DMS153 (cell line): ENCODE data around the gene ADCY9.

Experiments used
- DNase-seq: peaks from one replicate; lab custom pipeline; 2025; lab: John Stamatoyannopoulos, UW

ADCY9 gene

DNA sequence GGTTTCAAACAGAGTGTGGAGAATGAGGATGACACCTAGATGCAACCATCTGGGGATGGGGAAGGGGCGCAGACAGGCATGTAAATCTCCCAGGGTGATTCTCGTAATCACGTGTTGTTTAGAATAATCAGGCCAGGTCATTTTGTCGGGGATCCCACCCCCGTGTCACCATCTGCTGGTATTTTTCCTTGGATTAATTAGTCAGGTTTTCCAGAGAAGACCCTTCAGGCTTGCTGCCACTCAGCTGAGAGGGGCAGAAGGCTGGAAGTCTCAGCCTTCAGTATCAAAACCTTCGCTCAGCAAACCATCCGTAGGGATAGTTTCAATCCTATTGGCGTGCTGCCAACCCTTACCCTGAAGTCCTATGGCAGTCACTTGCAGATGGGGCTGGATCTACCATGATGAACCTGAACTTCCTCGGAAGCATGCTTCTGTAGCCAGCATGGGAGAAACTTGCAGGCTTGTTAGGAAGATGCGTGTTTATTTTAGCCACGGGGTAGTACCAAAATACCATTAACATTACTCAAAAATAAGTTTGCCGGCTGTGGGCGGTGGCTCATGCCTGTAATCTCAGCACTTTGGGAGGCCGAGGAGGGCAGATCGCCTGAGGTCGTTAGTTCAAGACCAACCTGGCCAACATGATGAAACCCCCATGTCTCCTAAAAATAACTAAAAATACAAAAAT, 7.5 kb upstream of the ADCY9 start:
- no peak for DNase-seq

DNA sequence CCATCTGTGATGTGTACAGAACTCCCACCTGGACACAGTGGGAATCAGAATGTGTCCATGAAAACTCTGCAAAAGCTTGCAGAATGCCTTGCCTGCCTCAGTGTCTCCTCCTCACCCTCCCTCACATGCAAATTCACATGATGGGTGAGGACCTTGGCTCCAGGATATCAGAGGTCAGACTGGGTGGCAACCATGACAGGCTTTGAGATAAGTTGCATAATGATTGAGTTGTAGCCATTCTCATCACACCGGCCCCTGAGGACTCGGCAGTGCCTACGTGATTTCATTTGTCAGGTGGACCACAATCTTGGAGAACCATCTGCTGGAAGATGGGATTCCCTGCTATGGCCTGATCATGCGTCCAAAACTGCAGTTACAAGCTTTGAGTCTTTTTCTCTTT, 3.9 kb upstream of the ADCY9 start:
- no peak for DNase-seq

DNA sequence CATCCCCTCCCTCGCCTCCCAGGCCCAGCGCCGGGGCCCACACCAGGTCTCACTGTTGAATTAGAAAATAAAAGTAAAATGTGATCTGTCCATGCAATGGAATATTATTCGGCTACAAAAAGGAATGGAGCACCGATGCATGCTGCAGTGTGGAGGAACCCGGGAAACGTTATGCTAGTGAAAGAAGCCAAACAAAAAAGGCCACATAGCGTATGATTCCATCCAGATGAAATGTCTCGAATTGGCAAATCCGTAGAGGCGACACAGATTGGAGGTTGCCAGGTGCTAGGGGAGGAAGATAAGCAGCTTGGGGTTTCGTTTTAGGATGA, 972 bp upstream of the ADCY9 start:
- no peak for DNase-seq

DNA sequence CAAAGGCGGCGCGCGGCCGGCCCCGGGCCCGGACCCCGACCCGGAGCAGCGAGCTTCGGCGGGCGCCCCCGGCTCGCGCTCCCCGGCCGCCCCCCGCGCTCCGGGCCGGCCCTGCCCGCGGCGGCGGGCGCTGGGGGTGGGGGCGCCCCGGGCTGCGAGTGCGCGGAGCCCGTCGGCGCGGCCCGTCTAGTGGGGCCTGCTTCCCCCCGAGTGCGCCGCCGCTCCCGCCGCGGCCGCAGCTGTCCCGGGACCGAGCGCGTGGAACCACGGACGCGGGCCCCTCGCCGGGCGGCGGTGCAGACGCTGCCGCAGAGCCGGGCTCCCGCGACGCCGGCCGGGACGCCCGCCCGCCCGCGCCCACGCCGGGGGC, 308 bp downstream of the ADCY9 start:
- DNase-seq = no peak

DNA sequence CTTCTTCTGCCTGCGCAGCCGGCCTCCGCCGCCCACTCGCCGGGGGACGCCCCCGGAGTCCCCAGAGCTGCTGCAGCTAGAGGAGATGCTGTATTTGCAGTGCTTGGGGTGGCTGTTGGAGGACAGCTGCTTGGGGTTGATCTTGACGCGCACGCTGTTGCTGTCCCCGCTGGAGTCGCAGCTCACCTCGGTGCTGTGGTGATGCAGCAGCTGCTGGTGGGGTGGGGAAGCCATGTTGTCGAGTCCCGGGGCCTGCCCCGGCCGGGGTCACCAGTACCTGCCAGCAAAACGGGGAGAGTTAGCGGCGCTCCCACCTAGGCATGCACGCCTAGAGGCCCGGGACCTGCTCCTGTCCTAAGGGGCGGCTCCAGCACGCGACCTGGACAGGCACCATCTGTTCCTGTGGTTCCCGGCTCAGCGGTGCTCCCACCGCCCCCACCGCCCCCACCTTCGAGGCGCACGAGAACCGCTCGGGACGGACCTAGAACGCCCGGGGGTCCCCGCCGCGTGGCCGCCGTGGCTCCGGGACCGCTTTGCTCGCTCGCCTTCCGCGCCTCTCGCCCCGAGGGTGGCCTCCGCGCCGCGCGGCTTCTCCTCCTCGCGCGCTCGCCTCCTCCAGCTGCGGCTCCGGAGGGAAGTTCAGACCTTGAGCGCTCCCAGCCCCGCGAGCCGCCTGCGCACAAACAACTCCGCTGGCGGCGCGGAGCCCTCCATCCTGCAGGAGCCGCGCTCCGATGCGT, 863 bp downstream of the ADCY9 start:
- peak; percentile 14 for DNase-seq

DNA sequence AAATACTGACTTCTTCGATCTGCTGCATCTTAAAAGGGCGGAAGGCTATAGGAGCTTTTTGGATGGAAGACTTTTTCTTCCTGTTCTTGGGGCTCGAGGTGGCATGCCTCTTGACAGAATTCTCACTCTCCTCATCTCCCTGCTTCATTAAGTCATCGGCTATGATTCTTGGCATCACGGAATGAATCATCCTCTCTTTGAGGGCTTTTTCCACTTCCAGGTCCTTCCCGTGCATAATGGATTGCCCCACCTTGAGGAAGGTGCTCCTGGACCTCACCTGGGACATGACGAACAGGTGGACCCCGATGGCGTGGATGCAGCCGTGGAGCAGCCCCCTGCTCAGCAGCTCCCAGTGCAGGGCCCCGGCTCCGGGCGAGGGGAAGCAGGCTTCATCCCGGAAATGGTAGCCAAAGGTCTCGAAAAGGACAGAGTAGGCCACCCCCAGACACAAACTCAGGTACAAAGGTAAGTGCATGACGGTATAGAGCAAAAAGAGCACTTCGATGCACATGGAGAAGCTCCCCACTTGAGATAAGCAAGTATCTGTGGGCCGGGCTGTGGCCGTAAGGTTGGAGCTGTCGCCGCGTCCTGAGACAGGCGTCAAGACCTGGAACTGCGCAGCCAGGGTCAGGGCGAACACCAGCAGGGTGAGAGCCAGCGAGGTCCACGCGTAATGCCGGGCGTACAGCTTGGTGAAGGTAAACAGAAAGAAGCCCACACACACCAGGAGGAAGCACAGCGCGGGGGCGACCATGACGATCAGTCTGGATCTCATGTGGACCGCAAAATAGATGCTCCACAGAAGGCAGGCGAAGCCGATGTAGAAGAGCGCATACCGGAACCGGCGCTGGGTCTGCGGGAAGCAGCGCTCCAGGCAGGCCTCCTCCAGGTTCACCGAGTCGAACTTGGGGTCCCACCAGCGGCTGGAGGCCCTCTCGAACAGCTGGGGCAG, 1.7 kb downstream of the ADCY9 start:
- peak; percentile 18 for DNase-seq

DNA sequence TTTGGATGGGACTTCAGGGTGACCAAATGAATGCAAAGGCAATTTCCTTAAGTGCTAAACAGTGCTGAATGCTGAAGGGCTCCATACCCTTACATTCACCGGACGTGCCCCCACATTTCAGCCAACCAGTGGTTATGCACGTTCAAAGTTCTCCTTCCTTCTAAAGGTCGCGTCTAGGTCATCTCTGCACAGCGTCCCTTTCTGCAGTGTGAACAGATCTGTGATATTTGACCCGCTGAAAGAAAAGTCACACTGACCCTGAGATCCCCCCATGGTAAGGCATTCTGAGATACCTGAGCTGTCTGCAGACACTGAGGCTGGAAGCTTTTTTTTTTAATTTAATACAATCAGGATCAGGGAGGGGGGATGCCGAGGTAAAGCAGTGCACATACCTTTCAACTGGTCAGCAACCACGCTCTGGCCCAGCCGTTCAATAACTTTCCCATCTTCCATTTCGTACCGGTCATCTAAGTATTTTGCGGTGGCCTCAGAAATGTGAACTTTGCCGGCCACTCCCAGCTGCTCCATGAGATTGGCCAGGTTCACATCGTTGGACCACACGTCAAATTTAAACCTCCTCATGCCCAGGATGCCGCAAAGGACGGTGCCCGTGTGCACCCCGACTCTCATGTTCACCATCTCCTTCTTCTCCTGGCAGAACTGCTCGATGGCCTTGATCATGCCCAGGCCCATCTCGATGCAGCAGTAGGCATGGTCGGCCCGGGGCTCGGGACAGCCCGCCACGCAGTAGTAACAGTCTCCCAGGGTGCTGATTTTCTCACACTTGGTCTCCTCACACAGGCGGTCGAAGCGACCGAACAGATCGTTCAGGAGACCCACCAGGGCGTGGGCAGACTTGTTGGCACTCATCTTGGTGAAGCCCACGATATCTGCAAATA, 2.6 kb downstream of the ADCY9 start:
- no peak for DNase-seq

DNA sequence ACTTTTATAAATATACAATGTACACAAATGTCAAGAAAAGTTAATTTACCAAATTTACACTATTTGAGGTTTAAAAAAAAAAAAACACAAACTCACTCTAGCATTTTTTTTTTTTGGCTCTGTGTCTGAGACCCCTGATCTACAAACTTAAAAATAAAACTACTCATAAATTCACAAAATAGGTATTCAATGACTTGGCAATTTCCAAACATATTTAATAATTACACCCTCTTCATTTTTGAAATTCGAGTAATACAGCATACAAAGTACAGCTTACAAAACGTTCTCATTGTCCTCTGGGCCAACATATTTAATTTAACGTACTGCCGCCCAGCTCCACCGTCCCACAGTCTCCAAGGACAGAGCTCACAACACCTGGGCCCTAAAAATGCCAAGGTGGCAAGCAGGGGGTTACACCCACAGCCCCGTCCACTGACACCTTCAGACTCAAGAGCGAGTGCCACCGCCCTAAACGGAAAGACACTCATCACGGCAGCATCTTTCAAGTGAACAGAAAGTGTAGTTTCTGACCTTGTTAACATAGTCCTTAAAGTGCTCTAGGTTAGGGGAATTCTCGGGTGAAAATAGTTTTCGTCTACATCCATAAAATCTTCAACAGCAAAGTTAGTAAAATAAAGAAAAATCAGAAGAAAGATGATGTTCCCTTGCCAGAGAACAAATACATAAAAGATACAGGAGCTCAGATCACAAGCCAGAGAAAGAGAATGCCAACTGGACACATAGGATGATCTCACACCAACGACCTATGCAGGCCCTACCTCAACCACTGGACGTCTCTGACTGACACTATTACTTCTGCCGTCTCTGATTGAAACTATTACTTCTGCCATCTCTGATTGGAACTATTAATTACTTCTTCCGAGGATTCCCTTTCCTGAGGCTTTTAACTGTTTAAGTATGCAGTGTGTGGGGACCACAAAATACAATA, 4.2 kb downstream of the ADCY9 start:
- DNase-seq = no peak

DNA sequence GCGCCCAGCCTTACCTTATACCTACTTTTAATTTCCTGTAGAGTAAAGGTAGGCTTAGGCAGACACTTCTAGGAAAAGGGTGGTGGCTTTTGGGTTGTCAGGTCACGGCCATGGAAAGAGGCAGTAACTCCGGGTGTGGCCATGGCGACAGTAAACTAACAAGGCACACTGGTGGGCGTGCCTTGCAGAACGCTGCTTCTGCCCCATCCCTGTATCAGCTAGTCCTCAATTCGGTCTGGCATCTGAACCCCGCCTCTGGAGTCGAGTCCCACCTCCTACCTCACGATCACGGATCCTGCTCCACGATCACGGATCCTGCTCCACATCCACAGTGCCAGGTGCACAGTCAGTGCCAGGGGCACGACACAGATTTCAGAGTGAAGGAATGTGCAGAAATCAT, 5.6 kb downstream of the ADCY9 start:
- DNase-seq = no peak

DNA sequence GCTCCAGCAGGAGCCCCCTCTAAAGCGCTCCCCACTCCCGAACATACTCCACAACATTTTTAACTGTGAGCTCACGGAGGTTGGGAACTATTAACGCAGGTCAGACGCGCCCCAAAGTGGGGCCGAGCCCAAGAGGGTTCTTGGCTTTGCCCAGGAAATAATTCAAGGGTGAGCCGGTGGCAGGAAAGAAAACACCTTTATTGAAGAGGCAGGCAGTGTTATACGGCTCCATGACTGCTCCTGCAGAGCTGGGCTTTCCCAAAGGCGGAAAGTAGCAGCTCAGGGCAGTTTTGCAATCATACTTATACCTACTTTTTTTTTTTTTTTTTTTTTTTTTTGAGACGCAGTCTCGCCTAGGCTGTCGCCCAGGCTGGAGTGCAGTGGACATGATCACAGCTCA, 6.2 kb downstream of the ADCY9 start:
- no peak for DNase-seq

DNA sequence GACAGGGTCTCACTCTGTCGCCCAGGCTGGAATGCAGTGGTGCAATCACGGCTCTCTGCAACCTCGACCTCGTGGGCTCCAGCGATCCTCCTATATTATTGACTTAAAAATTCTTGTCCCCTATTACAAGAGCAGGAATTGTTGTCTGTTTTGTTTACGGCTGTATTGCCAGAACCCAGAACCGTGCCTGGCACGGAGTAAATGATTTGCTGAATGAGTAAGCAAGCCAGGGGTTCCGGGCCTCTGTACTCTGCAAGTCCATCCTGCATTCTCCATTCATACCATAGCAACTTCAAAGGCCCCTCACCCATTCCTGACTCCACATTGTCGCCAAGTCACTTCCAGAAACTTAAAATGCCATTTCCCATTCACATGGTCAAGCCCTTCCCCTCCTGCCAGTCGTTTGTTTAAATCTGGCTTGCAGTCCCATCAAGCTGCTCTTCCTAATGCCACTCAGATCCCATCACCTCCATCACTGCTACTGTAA, 6.9 kb downstream of the ADCY9 start:
- DNase-seq = no peak

DNA sequence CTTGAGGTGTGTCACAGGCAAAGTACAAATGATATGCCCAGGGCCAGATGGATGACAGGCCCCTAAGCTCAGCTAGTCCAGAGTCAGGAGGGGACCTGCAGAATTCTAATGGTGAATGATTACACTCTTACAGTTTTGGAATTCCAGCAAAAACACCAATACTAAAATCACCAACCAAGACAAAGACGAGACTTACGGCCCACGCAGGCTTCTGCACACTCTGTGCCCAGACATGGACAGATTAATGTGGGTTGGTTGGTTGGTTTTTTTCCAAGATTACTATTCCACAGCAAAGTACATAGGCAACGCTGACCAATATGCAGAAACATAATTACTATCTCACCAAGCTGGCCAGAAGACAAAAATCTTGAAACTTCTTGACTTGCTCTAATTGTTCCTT, 9.7 kb downstream of the ADCY9 start:
- no peak for DNase-seq

DNA sequence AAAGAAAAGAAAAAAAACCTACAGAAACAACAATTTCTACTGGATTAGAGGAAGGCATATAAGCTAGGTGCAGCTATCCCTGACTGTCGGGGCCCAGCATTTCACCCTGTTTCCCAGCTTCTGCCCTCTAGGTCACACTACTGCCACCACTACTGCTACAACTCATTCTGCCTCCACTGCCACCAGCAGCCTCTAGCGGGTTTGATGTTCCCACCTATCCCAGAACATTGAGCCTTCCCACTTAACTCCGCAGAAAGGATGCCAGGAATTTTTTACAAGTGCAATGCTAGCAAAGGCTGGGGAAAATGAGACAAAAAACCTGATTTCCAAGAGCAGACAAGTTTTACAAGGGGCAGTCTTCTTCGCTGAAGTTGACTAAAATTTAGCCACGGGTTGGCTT, 10.4 kb downstream of the ADCY9 start:
- no peak for DNase-seq

DNA sequence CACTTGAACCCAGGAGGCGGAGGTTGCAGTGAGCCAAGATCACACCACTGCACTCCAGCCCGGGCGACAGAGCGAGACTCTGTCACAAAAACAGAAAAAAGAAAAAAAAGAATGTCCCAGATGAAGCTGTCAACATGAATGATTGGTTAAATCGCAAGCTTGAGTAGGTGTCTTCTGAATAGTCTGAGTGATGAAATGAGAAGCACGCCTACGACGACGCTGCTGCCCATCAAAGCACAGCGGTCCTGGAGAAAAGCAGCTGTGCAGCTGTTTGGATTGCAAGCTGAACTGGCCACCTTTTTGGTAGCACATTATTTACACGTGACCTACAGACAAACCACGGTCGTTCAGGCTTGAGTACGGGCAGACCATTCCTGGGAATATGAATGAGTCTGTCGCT, 12.5 kb downstream of the ADCY9 start:
- DNase-seq = no peak

DNA sequence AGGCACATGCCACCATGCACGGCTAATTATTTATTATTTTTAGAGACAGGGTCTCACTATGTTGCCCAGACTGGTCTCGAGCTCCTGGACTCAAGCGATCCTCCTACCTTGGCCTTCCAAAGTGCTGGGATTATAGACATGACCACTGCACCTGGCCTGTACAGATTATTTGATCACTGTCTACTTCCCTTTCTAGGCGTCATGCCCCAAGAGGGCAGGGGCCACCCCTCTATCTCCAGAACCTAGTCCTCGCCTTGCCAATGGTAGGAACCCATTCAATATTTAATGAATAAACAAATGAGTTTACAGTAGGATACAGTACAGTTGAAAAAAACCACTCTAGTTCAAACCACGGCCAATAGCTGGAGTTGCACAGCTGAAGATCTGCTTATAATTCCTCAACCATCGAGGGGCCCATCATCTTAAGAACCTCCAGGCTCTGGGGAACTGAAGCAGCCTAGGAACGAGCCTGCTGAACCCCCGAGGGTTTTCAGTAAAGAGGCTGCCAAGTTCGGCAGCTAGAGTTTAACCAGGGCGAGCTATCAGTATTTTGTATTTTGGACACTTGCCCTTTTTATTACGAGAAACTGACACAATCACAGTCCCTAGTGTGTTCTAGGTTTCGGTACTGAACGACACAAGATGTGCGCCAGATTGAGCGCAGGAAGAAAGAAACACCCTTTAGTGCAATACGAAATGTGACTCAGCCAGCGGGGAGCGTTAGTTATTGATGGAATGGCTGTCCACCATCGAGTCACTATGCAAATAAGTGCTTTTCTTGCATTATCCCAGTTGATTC, 14.6 kb downstream of the ADCY9 start:
- DNase-seq = no peak

DNA sequence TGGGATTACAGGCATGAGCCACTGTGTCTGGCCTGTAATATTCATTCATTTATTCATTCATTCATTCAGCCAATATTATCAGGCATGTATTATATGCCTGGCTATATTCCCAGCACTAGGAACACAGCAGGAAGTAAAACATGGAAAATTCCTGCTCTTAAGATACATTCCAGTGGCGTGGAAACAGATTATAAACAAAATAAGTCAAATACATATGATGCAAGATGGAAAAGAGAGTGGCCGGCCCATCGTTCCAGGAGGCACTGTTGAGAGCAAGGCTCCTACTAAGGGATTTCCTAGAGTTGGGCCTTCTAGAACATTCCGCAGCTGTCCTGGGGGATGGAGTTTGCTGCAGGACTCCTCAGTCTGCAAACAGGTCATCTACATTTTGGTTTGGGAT, 17.7 kb downstream of the ADCY9 start:
- DNase-seq = no peak

DNA sequence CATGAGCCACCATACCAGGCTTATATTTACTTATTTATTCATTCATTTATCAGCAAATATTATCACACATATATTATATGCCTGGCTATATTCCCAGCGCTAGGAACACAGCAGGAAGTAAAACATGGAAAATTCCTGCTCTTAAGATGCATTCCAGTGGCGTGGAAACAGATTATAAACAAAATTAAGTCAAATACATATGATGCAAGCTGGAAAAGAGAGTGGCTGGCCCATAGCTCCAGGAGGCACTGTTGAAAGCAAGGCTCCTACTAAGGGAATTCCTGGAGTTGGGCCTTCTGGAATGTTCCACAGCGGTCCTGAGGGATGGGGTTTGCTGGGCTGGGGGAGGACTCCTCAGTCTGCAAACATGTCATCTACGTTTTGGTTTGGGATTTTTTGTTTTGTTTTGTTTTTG, 18.4 kb downstream of the ADCY9 start:
- DNase-seq = no peak

DNA sequence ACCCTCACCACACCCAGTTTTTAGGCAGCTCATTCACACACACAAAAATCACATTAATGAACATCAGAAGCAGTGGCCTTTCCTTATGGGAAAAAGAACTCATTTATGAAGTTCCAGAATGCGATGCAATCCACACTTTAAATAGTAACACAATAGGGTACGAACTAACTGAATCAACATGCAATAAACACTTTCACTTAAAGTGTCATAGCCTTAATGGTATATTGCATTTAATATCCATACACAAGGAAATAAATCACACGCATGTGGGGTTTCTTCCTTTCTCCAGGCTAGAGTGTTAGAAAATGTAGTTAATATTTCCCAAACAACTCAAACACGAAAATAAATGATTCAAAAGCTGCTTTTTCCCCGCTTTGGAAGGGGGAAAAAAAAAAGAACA, 19.7 kb downstream of the ADCY9 start:
- no peak for DNase-seq

DNA sequence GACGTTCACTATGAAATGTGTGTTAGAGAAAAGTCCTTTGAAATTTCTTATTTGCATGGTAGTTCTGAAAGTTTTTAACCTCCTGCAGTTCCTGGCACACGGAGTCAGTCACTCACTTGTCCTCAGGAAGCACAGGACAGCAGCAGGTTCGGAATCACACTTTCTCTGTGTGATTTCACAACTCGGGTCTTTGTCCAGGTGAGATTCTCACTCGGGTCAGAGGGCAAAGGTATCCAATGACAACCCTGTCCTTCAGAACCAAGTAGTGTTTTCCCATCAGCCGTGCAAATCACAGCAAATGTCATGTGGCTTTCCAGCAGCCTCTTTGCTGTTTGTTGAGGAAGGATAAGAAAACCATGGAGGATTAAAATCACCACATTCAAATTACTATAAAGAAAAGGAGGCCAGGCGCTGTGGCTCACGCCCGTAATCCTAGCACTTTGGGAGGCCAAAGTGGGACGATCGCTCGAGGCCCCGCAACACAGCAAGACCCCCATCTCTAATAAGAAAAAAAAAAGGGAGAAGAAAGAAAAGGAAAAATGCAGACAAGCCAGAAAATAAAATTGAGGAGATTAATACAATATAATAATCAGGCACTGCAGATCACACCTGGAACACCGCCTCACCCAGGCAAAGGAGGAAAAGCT, 22.0 kb downstream of the ADCY9 start:
- no peak for DNase-seq
